Gastrocnemius medialis (tissue), 4 donors: Measurements from ENCODE around the gene PRR9. TPM values are rescaled to one million over a fixed set of nuclear protein-coding genes. Genes with fewer than 3 reads are reported as not detected.
"Not testable (repeated sequence)": the region's sequence is repeated elsewhere in the genome, so short reads cannot be mapped to it uniquely, and the experiment has no call there.

ENCODE experiments used
- ATAC-seq, 2 donors: fragments of 150-250 bp; one replicate each; pipeline ENCODE4 v1.9.1; 2016
- DNase-seq, 2 donors: peaks; one replicate each; pipeline ENCODE4 v3.0.0-alpha.2; 2019
- H3K27ac ChIP-seq, 4 donors: fragments of 200-600 bp; sonication (generic); 1 replicate in 1 of 4; 2 replicates in 3 of 4; pipeline ENCODE4 v1.5.1; 2016 to 2018; ENCODE audit warnings: mild to moderate bottlenecking in 2 of 4, moderate library complexity in 1 of 4
- H3K27me3 ChIP-seq, 3 donors: fragments of 200-600 bp; sonication (generic) in 2 of 3; 1 replicate in 1 of 3; 2 replicates in 2 of 3; pipeline versions ENCODE4 v1.5.1 to v1.6.0; 2016 to 2019; ENCODE audit warnings: mild to moderate bottlenecking in 1 of 3, moderate library complexity in 1 of 3
- H3K36me3 ChIP-seq, 2 donors: fragments of 200-600 bp; sonication (generic) in 1 of 2; one replicate each; pipeline ENCODE4 v1.5.1; 2017 to 2018
- H3K4me1 ChIP-seq, 2 donors: fragments of 200-600 bp; sonication (generic) in 1 of 2; one replicate each; pipeline ENCODE4 v1.5.1; 2016 to 2017; ENCODE audit warnings: mild to moderate bottlenecking in 2 of 2
- H3K4me3 ChIP-seq, 4 donors: fragments of 200-600 bp; sonication (generic) in 3 of 4; 1 replicate in 1 of 4; 2 replicates in 3 of 4; pipeline ENCODE4 v1.5.1; 2016 to 2019; ENCODE audit warnings: mild to moderate bottlenecking in 2 of 4
- H3K9me3 ChIP-seq, 3 donors: fragments of 200-600 bp; sonication (generic) in 2 of 3; 1 replicate in 1 of 3; 2 replicates in 2 of 3; pipeline ENCODE4 v1.5.1; 2016 to 2019
- CTCF ChIP-seq, 5 experiments: fragments of 450-650 bp in 3 of 5; fragments of 200-600 bp in 2 of 5; sonication (generic) in 2 of 5; IDR thresholded peaks in 4 of 5; conservative IDR thresholded peaks in 1 of 5; 1 replicate in 4 of 5; 2 replicates in 1 of 5; pipeline ENCODE4 v1.5.1; 2016 to 2019; ENCODE audit warnings: antibody characterized with exemption in 5 of 5, mild to moderate bottlenecking in 3 of 5, moderate library complexity in 3 of 5
- POLR2A ChIP-seq, 2 donors: fragments of 450-650 bp; IDR thresholded peaks; one replicate each; pipeline ENCODE4 v1.6.1; 2017; ENCODE audit warnings: antibody characterized with exemption in 2 of 2, mild to moderate bottlenecking in 2 of 2, moderate library complexity in 2 of 2
- in situ Hi-C, 4 donors: fragments of 200-750 bp; cut with MboI; loops; one replicate each; pipeline versions ENCODE4 v1.15.0 to v1.8.0; 2017; ENCODE audit warnings: low sequenced_read_pairs in 4 of 4
- intact Hi-C: fragments of 100-400 bp; cut with DNase I; formaldehyde crosslinking; loops from one replicate; pipeline ENCODE4 v1.15.1; 2023; ENCODE audit warnings: low total_unique reads
- total RNA-seq, 4 donors: library from RNA; depleted of rRNA; stranded (reverse); fragments of >200 nt; gene quantifications; one replicate each; pipeline versions ENCODE4 v1.1.0 to v1.2.3, GENCODE V29; 2016

PRR9 gene
- total RNA-seq, 4 donors from 2014 or later = not detected

DNA sequence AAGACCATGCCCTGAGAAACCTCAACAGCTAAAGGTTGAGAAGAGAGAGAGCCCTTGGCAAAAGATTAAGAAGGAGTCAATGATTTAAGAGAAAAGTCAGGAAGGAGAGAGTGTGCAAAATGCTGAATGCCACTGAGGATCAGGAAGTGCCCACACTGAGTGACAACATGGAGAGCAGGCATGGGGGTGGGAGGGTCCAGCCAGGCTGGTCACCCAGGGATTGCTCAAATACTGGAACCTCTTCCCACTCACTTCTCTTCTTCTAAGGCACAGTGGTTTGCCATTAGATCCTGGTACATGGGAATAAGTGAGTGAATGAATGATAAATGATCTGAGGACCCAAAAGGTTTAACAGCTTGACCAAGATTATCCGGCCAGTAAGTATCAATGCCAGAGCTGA, 11.1 kb downstream of the PRR9 start:
- H3K4me1 ChIP-seq = no peaks in the 10 kb centered on the region
- TF ChIP-seq CTCF (IDR thresholded peaks at IDR 0.05 in 4 of 5, conservative IDR thresholded peaks at IDR 0.05 in 1 of 5) (no peak), POLR2A (IDR thresholded peaks at IDR 0.05) (no peak)
- H3K4me3 ChIP-seq = no peak overlapping the region
- no peak overlapping the region for H3K27ac ChIP-seq
- in situ Hi-C loops (no loop called here), intact Hi-C loops (no loop called here)
- no peak for DNase-seq
- H3K27me3 ChIP-seq = peaks cover 0 to 6% (median 0%) of the 10 kb centered on the region in 3 donors
- no peaks in the 10 kb centered on the region for H3K36me3 ChIP-seq
- no peaks in the 10 kb centered on the region for H3K9me3 ChIP-seq
- no peak for ATAC-seq

DNA sequence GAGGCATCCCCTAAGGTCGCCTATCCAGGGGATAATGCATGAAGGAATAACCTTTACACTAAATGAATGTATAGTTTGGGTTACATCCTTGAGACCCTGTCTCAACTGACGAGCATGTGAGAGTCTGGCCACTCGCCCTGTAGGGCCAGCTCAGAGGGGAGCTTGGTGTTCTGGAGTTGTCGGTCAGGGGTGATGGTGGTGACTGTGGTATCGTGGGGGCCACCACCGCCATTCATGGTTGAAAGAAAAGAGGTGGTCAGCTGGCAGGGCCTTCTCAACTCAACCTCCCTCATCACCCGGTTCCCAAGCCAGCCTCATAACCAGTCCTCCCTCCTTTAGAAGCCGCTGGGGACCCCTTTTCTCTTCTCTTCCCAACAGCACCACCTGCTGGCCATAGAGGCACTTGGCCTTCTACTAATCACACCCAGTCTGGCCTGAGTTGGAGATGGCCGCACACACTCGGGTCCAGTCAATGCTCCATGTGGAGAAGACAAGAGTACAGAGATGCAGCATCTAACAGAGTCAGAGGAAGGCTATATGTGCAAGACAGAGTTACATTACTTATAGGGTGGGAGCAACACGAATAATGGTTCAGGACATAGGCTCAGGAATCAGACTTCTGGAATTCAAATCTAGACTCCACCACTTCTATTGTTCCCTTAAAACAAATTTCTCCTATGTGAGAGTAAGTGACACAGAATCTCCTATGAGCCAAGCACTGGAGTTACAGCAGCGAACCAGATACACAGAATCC, 11.9 kb downstream of the PRR9 start:
- H3K9me3 ChIP-seq, ATAC-seq, H3K36me3 ChIP-seq, H3K27ac ChIP-seq, intact Hi-C loops, H3K27me3 ChIP-seq, H3K4me3 ChIP-seq, in situ Hi-C loops, DNase-seq, H3K4me1 ChIP-seq: not testable (repeated sequence)
- peak in 1 of 5 experiments; percentile 26 for TF ChIP-seq CTCF (IDR thresholded peaks at IDR 0.05 in 4 of 5, conservative IDR thresholded peaks at IDR 0.05 in 1 of 5)

DNA sequence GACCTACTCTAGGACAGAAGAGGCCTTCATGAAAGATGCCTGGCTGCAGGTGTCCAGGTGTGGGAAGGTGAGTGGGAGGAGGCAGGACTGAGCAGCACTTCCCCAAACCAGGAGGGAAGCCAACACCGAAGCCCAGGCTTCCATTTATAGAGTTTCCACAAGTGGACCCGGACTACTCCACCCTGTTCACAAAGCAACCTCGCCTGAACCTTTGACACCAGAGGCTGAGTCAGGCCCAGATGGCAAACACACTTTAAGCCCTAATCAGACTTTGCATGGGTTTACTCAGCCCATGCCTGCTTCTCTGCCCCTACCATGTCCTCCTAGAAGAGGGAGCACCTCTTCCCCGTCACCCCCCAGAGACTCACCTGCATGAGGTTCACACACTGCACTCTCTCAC, 14.0 kb downstream of the PRR9 start:
- in situ Hi-C loops = no loop called here
- ATAC-seq (no peak), DNase-seq (no peak)
- intact Hi-C loops = no loop called here
- Histone ChIP-seq H3K27ac (no peak overlapping the region), H3K27me3 (peaks cover 0 to 6% (median 0%) of the 10 kb centered on the region in 3 donors), H3K9me3 (no peaks in the 10 kb centered on the region), H3K36me3 (no peaks in the 10 kb centered on the region), H3K4me3 (no peak overlapping the region), H3K4me1 (no peaks in the 10 kb centered on the region)
- TF ChIP-seq CTCF (IDR thresholded peaks at IDR 0.05 in 4 of 5, conservative IDR thresholded peaks at IDR 0.05 in 1 of 5) = no peak
- no peak for TF ChIP-seq POLR2A (IDR thresholded peaks at IDR 0.05)

DNA sequence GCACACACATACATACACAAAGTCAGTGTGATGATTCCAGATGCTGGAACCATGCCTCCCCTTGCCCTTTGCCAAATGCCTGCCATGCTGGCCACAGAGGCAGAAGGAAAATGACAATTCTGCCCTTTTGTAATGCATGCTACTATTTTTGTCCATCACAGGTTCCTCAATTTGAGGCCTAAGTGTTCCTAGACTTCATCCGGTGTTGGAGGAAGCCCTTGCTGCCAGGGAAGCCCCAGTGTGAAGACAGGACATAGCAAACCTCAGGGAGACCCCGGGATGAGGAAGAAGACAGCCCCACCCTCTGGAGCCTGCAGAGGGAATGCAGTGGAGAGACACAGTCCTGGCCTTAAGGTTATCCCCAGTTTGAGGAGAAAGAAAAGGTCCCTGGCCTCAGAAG, 14.4 kb downstream of the PRR9 start:
- in situ Hi-C loops = no loop called here
- DNase-seq (peak in 1 of 2 donors; percentile 31), ATAC-seq (no peak)
- intact Hi-C loops = no loop called here
- no peak for TF ChIP-seq POLR2A (IDR thresholded peaks at IDR 0.05)
- TF ChIP-seq CTCF (IDR thresholded peaks at IDR 0.05 in 4 of 5, conservative IDR thresholded peaks at IDR 0.05 in 1 of 5) = no peak
- Histone ChIP-seq H3K36me3 (no peaks in the 10 kb centered on the region), H3K4me3 (no peak overlapping the region), H3K27me3 (peaks cover 0 to 6% (median 0%) of the 10 kb centered on the region in 3 donors), H3K27ac (no peak overlapping the region), H3K4me1 (no peaks in the 10 kb centered on the region), H3K9me3 (no peaks in the 10 kb centered on the region)

DNA sequence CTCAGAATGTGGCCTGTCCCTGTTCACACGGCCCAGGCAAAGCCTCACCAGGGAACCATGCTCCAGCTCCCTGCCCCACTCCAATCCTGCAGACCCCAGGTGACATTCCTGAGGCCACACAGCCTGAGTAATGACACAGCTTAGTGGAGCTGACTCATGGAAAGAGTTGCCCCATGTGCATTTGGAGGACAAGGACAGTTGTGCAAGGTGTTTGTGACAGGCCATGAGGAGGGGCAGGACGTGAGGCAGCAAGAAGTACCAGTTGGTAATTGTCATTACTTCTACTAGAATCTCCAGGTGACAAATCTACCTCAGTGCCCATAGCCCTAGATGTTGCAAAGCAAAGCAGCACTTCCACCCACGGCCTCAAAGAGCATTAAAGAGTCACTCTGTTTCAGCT, 15.2 kb downstream of the PRR9 start:
- no peaks in the 10 kb centered on the region for H3K4me1 ChIP-seq
- ATAC-seq = no peak
- H3K9me3 ChIP-seq = no peaks in the 10 kb centered on the region
- in situ Hi-C loops = no loop called here
- intact Hi-C loops = no loop called here
- TF ChIP-seq POLR2A (IDR thresholded peaks at IDR 0.05) (no peak), CTCF (IDR thresholded peaks at IDR 0.05 in 4 of 5, conservative IDR thresholded peaks at IDR 0.05 in 1 of 5) (no peak)
- H3K4me3 ChIP-seq = no peak overlapping the region
- H3K27ac ChIP-seq = no peak overlapping the region
- H3K36me3 ChIP-seq = no peaks in the 10 kb centered on the region
- no peak for DNase-seq
- peaks cover 0 to 2% (median 0%) of the 10 kb centered on the region in 3 donors for H3K27me3 ChIP-seq
